ENCODE data around the gene MOSPD3.

Gene MOSPD3

DNA sequence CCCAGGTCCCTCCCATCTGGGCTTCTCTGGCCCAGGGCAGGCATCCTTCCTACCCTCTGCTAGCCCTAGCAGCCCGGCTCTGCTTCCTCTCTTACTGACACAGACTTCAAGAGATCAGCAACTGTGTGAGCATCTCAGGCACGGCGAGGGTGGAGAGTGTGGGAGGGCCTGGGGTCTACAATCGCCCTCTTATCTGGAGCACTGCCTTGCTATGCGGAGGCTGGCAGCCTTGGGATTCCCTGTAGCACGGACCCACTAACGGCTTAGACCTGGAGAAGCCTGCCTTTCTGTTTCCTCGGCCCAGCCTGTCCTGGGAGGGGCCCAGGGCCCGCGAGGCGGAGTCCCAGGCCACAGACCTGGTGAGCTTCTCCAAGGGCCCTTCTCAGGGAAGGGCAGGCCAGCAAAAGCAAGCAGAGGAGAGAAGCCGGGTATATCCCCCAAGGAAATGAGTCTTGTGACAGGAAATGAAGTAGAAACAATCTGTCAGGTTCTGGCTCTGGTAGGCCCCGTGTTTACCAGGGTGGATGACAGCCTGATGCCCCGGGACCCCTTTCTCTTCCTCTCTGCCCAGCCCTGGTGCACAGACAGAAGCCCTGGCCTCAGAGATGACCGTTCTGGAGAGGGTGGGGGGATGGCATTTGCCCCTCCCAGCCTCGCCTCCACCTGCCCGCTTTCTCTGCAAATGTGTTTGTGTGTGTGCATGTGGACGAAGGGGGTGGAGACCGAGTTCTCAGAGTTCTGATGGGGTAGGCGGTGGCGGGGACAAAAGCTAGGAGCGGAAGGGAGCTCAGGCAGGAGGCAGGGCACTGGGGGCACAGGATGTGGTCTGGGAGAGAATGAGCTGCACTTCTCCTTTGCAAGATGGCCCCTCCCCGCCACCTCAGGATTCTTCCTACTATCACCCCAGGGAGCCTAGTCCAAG lies 28.9 kb upstream of the MOSPD3 start:
- TF ChIP-seq, protein P1, sequence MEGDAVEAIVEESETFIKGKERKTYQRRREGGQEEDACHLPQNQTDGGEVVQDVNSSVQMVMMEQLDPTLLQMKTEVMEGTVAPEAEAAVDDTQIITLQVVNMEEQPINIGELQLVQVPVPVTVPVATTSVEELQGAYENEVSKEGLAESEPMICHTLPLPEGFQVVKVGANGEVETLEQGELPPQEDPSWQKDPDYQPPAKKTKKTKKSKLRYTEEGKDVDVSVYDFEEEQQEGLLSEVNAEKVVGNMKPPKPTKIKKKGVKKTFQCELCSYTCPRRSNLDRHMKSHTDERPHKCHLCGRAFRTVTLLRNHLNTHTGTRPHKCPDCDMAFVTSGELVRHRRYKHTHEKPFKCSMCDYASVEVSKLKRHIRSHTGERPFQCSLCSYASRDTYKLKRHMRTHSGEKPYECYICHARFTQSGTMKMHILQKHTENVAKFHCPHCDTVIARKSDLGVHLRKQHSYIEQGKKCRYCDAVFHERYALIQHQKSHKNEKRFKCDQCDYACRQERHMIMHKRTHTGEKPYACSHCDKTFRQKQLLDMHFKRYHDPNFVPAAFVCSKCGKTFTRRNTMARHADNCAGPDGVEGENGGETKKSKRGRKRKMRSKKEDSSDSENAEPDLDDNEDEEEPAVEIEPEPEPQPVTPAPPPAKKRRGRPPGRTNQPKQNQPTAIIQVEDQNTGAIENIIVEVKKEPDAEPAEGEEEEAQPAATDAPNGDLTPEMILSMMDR (conservative IDR thresholded peaks at IDR 0.05; ENCODE audit: low read depth, low read length) = no peak
- peak; percentile 82 for DNase-seq (ENCODE audit: low read depth)
- H3K4me3 ChIP-seq (ENCODE audit: low read depth, low read length) = peak overlapping the region; percentile 95

DNA sequence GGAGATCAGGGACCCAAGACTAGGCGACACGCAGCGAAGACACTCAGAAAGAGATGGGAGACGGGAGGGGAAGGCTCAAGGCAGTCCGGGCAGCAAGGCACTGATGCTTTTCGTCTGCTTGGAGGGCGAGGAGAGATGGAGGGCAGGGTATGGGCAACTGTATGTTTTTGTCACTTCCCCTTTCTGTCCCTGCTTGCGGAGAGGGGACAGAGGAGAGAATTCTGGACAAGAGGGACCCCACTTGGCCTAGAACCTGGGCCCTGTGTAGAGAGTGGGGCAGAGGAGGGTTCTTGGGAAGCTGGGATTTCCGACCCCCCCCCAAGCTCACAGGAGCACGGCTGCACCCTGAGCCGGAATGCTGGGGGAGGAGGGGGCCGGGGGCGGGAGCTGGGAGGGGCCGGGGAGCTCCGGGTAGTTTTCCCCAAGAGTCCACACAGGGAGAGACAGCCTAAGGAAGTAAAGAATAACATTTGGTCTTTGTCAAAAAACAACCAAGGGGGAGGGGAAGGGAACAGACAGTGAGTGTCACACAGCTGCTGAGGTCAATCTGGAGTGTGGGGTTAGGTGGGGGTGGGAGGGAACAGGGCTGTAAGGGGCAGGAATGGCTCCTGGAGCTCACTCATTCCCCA lies 28.2 kb upstream of the MOSPD3 start:
- TF ChIP-seq, protein P1 (conservative IDR thresholded peaks at IDR 0.05; ENCODE audit: low read depth, low read length) = no peak
- peak; percentile 43 for DNase-seq (ENCODE audit: low read depth)
- peak overlapping the region; percentile 95 for H3K4me3 ChIP-seq (ENCODE audit: low read depth, low read length)

DNA sequence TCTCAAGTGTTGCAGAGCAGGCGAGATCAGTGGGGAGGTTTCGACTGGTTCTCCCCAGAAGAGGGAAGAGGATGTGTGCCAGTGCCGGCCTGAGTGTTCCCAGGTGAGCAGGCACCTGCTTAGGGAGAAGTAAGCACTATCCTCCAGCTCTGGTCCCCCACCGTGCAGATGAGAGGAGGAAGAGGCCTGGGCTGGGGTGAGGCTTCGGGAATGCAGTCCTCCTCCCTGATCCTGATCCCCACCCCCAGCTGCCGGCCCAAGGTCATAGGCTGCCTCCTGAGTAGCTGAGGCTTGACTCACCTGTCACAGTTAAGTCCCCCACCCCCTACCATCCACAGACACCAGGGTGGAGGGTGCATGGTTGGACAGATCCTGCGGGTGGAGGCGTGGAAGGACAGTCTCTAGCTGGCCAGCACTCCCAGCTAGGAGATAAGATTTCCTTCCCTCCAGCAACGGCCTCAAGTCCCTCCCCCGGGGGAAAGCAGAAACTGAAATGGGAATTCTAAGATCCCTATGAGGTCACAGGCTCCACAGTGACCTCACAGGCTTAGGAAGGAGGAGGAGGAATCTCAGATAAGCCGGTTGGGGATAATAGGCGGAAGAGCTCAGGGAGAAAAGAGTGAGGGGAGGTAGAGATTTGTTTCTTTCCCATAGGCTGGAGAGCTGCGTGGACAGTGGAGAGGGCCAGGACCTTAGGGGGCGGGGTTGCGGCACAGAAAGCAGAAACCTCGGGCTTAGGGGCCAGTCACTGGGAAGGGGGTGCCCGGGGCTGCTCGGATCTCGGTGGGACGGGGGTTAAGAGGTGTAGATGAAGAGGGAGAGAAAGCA lies 27.4 kb upstream of the MOSPD3 start:
- H3K4me3 ChIP-seq (ENCODE audit: low read depth, low read length) = peak overlapping the region; percentile 95
- TF ChIP-seq, protein P1 (conservative IDR thresholded peaks at IDR 0.05; ENCODE audit: low read depth, low read length) = no peak
- peak; percentile 68 for DNase-seq (ENCODE audit: low read depth)

DNA sequence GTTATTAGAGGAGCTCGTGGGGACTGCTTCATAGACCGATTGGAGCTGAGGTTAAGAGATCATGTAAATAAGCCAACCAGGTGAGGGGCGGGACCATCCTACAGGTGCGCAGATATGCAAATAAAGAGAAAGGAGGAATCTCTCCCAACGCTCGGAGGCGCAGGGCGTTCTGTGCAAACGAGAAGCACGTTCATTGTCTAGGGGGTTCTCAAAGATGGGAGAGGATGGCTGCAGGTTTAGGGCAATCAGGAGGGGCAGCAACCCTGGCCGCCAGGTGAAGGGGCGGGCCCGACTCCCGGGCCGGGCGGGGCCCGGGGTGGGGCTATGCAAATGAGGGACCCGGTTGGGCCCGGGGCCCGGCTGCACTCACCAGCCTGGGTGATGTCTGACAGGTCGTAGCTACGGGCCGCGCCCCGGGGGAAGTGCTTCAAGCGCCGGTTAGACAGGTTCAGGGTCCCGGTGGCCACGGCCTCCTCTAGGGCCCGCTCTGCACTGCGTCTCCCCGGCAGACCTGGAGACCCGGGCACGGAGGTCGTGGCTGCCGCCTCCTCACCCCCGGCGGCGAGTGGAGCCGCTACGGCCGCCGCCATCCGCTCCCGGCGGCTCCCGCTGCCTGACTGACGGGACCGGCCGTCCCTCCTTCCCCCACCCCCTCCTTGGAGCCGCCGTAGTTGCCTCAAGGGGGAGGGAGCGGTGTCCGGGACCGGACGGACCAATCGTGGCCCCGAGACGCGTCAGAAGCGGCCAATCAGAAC lies 26.7 kb upstream of the MOSPD3 start, which contains the start of gene LRCH4:
LRCH4 (minus strand) TSS at position 619 of the 755 bp plus-strand sequence; CDS start at position 590, 29 bp downstream.
- TF ChIP-seq, protein P1 (conservative IDR thresholded peaks at IDR 0.05; ENCODE audit: low read depth, low read length) = no peak
- DNase-seq (ENCODE audit: low read depth) = peak; percentile 32
- H3K4me3 ChIP-seq (ENCODE audit: low read depth, low read length) = peak within 1 kb of the TSS; percentile 95

DNA sequence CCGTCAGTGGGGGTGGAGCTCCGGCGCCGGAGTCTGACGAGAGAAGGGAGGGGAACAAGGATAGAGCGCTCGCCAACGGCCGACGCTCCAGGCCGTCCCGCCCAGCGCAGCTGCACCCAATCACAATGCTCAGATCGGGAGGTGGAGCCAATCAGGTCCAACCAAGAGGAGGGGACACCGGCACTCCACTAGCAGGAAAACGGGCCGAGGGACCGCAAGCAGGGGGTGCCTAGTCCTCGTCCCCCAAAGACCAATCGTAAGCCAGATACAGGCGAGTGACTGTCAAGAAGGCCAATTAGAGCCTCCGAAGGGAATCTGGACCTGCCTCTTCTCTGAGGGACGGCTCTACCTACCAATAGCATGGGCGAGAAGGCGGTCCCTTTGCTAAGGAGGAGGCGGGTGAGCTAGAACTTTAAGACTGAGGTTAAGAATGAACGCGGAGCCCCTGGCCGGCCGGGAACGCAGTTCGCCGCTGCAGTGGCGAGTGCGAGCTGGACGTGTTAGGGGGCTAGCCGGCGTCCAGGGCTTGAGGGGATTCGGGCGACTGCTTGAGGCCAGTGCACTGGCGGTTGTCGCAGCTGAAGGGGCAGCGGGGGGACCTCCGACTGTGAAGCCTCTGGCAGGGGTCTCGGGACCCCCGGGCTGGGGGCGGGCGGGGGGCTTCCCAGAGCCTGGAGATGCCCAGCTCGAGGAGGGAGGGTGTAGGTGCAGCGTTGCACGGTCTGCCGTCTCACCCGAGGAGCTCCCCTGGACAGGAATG lies 25.9 kb upstream of the MOSPD3 start, which contains the start of gene FBXO24:
FBXO24 (plus strand) TSS at position 63 of the 760 bp plus-strand sequence; CDS start at position 361, 298 bp downstream.
- TF ChIP-seq, protein P1 (conservative IDR thresholded peaks at IDR 0.05; ENCODE audit: low read depth, low read length) = no peak
- peak; percentile 100 for DNase-seq (ENCODE audit: low read depth)
- peak within 1 kb of the TSS; percentile 95 for H3K4me3 ChIP-seq (ENCODE audit: low read depth, low read length)
